PFSK-1 (cell line): ENCODE measurements around the gene IMMP1L.

Source experiments
- FOXP2 ChIP-seq: optimal IDR thresholded peaks from 2 replicates; pipeline ENCODE3; 2011; ENCODE audit warnings: borderline replicate concordance, control low read depth, inconsistent platforms; ENCODE audit not compliant: insufficient read depth; ENCODE audit errors: extremely low read length, extremely low read depth
- POLR2AphosphoS5 ChIP-seq: IDR thresholded peaks from 2 replicates; pipeline ENCODE4 v1.6.1; 2012; ENCODE audit warnings: low read depth, mild to moderate bottlenecking, control low read depth, low read length, moderate library complexity
- REST ChIP-seq, 2 experiments: IDR thresholded peaks; 2 replicates each; pipeline versions ENCODE4 v1.6.1 to v1.8.0; 2011 to 2012; ENCODE audit warnings: low read depth in 2 of 2, low read length in 2 of 2, control low read depth in 1 of 2, inconsistent platforms in 1 of 2, mild to moderate bottlenecking in 1 of 2, moderate library complexity in 1 of 2; ENCODE audit not compliant: insufficient read depth in 1 of 2
- SIN3A ChIP-seq: IDR thresholded peaks from 2 replicates; pipeline ENCODE4 v1.6.1; 2012; ENCODE audit warnings: mild to moderate bottlenecking, low read length, moderate library complexity, borderline replicate concordance; ENCODE audit not compliant: insufficient read depth
- TAF1 ChIP-seq: IDR thresholded peaks from 2 replicates; pipeline ENCODE4 v1.6.1; 2012; ENCODE audit warnings: low read length, control low read depth, borderline replicate concordance; ENCODE audit not compliant: insufficient read depth

IMMP1L gene

GRCh38 chr11:31397239-31397834 lies 112.1 kb downstream of the IMMP1L start:
- TF ChIP-seq REST (IDR thresholded peaks at IDR 0.05; ENCODE audit: insufficient read depth in 1 of 2, low read depth in 2 of 2, low read length in 2 of 2) (no peak), FOXP2 (no peak), POLR2AphosphoS5 (no peak), TAF1 (no peak), SIN3A (no peak)

- no peak for TF ChIP-seq SIN3A
- TF ChIP-seq REST (IDR thresholded peaks at IDR 0.05; ENCODE audit: insufficient read depth in 1 of 2, low read depth in 2 of 2, low read length in 2 of 2), result no peak
- TF ChIP-seq POLR2AphosphoS5, result no peak
- TF ChIP-seq FOXP2, result no peak
- TF ChIP-seq TAF1, result no peak
Observed at GRCh38 chr11:31387379-31387778, 122.0 kb downstream of the IMMP1L start.

- TF ChIP-seq POLR2AphosphoS5 (no peak), FOXP2 (no peak), TAF1 (no peak)
Observed at GRCh38 chr11:31383116-31383515, 126.3 kb downstream of the IMMP1L start.
